H1 (cell line): Measurements from ENCODE around the gene TECR. TPM values are rescaled to one million over a fixed set of nuclear protein-coding genes. Genes with fewer than 3 reads are reported as not detected.

Source experiments
- CTCF ChIA-PET: fragments of 300-600 bp; sonication (Branson Sonifier 250); formaldehyde crosslinking; loops from one replicate; lab custom pipeline; 2021; ENCODE audit not compliant: partially characterized antibody; lab: Charles Lee
- POLR2A ChIA-PET: fragments of 300-600 bp; sonication (Branson Sonifier 250); formaldehyde crosslinking; loops from one replicate; lab custom pipeline; 2021; ENCODE audit warnings: inconsistent platforms; ENCODE audit not compliant: partially characterized antibody; lab: Charles Lee
- DNase-seq, 2 experiments: peaks; one replicate each; pipeline versions ENCODE4 v3.0.0 to v3.0.0-alpha.2; 2010 to 2022; ENCODE audit warnings: low spot score in 2 of 2, low read depth in 1 of 2, mixed read lengths in 1 of 2
- FAIRE-seq: peaks from 2 replicates; lab custom pipeline; 2011; peaks lifted over from hg19 to GRCh38; lab: Jason Lieb, UNC
- H2AFZ ChIP-seq: 2 replicates; pipeline ENCODE4 v1.8.1; 2012; ENCODE audit warnings: low read length, inconsistent platforms
- H2AK5ac ChIP-seq: 2 replicates; pipeline ENCODE4 v1.6.1; 2013; ENCODE audit warnings: low read depth, low read length
- H2BK120ac ChIP-seq: replicated peaks from 2 replicates; pipeline ENCODE3; 2013; ENCODE audit warnings: low read depth, low read length, inconsistent platforms
- H2BK12ac ChIP-seq: 2 replicates; pipeline ENCODE4 v1.6.1; 2013; ENCODE audit warnings: low read depth, low read length
- H2BK15ac ChIP-seq: 2 replicates; pipeline ENCODE4 v1.6.1; 2013; ENCODE audit warnings: low read length
- H2BK20ac ChIP-seq: 2 replicates; pipeline ENCODE4 v1.6.1; 2013; ENCODE audit warnings: low read length
- H2BK5ac ChIP-seq: 2 replicates; pipeline ENCODE4 v1.6.1; 2013; ENCODE audit warnings: low read depth, low read length
- H3K14ac ChIP-seq: 2 replicates; pipeline ENCODE4 v1.6.1; 2013; ENCODE audit warnings: inconsistent platforms; ENCODE audit not compliant: insufficient read length
- H3K18ac ChIP-seq: 2 replicates; pipeline ENCODE4 v1.6.1; 2013; ENCODE audit warnings: low read length; ENCODE audit errors: extremely low read depth
- H3K23ac ChIP-seq: 2 replicates; pipeline ENCODE4 v1.6.1; 2013; ENCODE audit warnings: inconsistent platforms; ENCODE audit not compliant: insufficient read length
- H3K23me2 ChIP-seq: 2 replicates; pipeline ENCODE4 v1.6.1; 2013; ENCODE audit warnings: low read depth, low read length
- H3K27ac ChIP-seq: 2 replicates; pipeline ENCODE4 v1.6.1; 2011; ENCODE audit warnings: low read depth, low read length, inconsistent platforms
- H3K27me3 ChIP-seq, 4 experiments: replicated peaks in 1 of 4; 1 replicate in 1 of 4; 2 replicates in 3 of 4; pipeline versions ENCODE4 v1.6.1 to v1.8.1; 2011 to 2013; ENCODE audit warnings: low read length in 3 of 4, mild to moderate bottlenecking in 3 of 4, inconsistent platforms in 2 of 4, mixed read lengths in 2 of 4, moderate library complexity in 1 of 4; ENCODE audit not compliant: control insufficient read depth in 3 of 4, insufficient read depth in 3 of 4; ENCODE audit errors: extremely low read depth in 1 of 4
- H3K36me3 ChIP-seq, 4 experiments: 2 replicates each; pipeline versions ENCODE4 v1.6.1 to v1.8.1; 2011 to 2013; ENCODE audit warnings: mild to moderate bottlenecking in 4 of 4, low read length in 3 of 4, moderate library complexity in 2 of 4, control low read depth in 1 of 4, inconsistent platforms in 1 of 4; ENCODE audit not compliant: insufficient read depth in 4 of 4, control insufficient read depth in 2 of 4
- H3K4ac ChIP-seq: replicated peaks from 2 replicates; pipeline ENCODE3; 2013; ENCODE audit warnings: low read length, low read depth, mixed read lengths, inconsistent platforms; ENCODE audit not compliant: insufficient read length
- H3K4me1 ChIP-seq, 4 experiments: replicated peaks in 1 of 4; 1 replicate in 1 of 4; 2 replicates in 3 of 4; pipeline versions ENCODE4 v1.6.1 to v1.8.1; 2011 to 2013; ENCODE audit warnings: low read length in 3 of 4, inconsistent platforms in 2 of 4, mixed read lengths in 1 of 4; ENCODE audit not compliant: insufficient read depth in 4 of 4, control insufficient read depth in 3 of 4
- H3K4me2 ChIP-seq, 2 experiments: 2 replicates each; pipeline versions ENCODE4 v1.6.1 to v1.8.1; 2011 to 2013; ENCODE audit warnings: low read depth in 2 of 2, low read length in 2 of 2, control low read depth in 1 of 2, inconsistent platforms in 1 of 2, mild to moderate bottlenecking in 1 of 2; ENCODE audit not compliant: insufficient read depth in 1 of 2
- H3K4me3 ChIP-seq, 4 experiments: fragments of 200-600, 300-600 bp in 1 of 4; sonication (generic), shearing (Covaris generic), sonication (Bioruptor Twin) in 1 of 4; 2 replicates each; pipeline versions ENCODE4 v1.5.1 to v1.8.1; 2011 to 2016; ENCODE audit warnings: low read length in 4 of 4, low read depth in 3 of 4, control low read depth in 2 of 4, inconsistent platforms in 2 of 4, mild to moderate bottlenecking in 2 of 4, mixed read lengths in 1 of 4, moderate library complexity in 1 of 4; ENCODE audit not compliant: insufficient read depth in 2 of 4; ENCODE audit errors: extremely low read depth in 1 of 4
- H3K56ac ChIP-seq: replicated peaks from 2 replicates; pipeline ENCODE3; 2013; ENCODE audit warnings: low read depth, mild to moderate bottlenecking, mixed read lengths, low read length, inconsistent platforms; ENCODE audit not compliant: insufficient read length
- H3K79me1 ChIP-seq: 2 replicates; pipeline ENCODE4 v1.6.1; 2013; ENCODE audit warnings: low read depth, low read length, control low read depth
- H3K79me2 ChIP-seq, 2 experiments: 2 replicates each; pipeline versions ENCODE4 v1.6.1 to v1.8.1; 2012 to 2013; ENCODE audit warnings: low read length in 2 of 2, mild to moderate bottlenecking in 2 of 2, inconsistent platforms in 1 of 2; ENCODE audit not compliant: insufficient read depth in 2 of 2, control insufficient read depth in 1 of 2
- H3K9ac ChIP-seq, 4 experiments: replicated peaks in 1 of 4; 1 replicate in 1 of 4; 2 replicates in 3 of 4; pipeline versions ENCODE4 v1.6.1 to v1.8.1; 2011 to 2013; ENCODE audit warnings: low read depth in 3 of 4, low read length in 3 of 4, control low read depth in 2 of 4, mild to moderate bottlenecking in 2 of 4, moderate library complexity in 2 of 4, inconsistent platforms in 1 of 4; ENCODE audit errors: extremely low read depth in 1 of 4
- H3K9me3 ChIP-seq, 2 experiments: 2 replicates each; pipeline versions ENCODE4 v1.6.1 to v1.8.1; 2012 to 2013; ENCODE audit warnings: mild to moderate bottlenecking in 2 of 2, moderate library complexity in 2 of 2, control low read depth in 1 of 2, inconsistent platforms in 1 of 2, low read depth in 1 of 2, low read length in 1 of 2, mixed read lengths in 1 of 2; ENCODE audit not compliant: insufficient read depth in 2 of 2
- H4K20me1 ChIP-seq, 2 experiments: replicated peaks in 1 of 2; 2 replicates each; pipeline versions ENCODE3 to v1.8.1; 2011 to 2013; ENCODE audit warnings: inconsistent platforms in 2 of 2, low read length in 2 of 2, mild to moderate bottlenecking in 1 of 2; ENCODE audit not compliant: insufficient read depth in 2 of 2, control insufficient read depth in 1 of 2
- H4K5ac ChIP-seq: 2 replicates; pipeline ENCODE4 v1.6.1; 2013; ENCODE audit warnings: low read length, low read depth, mixed read lengths, inconsistent platforms; ENCODE audit not compliant: insufficient read length
- H4K8ac ChIP-seq: 2 replicates; pipeline ENCODE4 v1.8.0; 2013; ENCODE audit warnings: mild to moderate bottlenecking, moderate library complexity, low read length, inconsistent platforms; ENCODE audit not compliant: insufficient read depth; ENCODE audit errors: extremely low read depth
- H4K91ac ChIP-seq: replicated peaks from 2 replicates; pipeline ENCODE3; 2013; ENCODE audit warnings: low read length, mixed read lengths, inconsistent platforms; ENCODE audit not compliant: insufficient read length
- CHD2 ChIP-seq: IDR thresholded peaks from 2 replicates; pipeline ENCODE4 v1.6.1; 2012; ENCODE audit warnings: low read length, improper control_type of control experiment
- KDM1A ChIP-seq: fragments of 200-600, 300-600 bp; sonication (generic); IDR thresholded peaks from 2 replicates; pipeline ENCODE4 v1.7.1; 2016; ENCODE audit warnings: mild to moderate bottlenecking, low read length, borderline replicate concordance
- SIN3A ChIP-seq, 2 experiments: IDR thresholded peaks in 1 of 2; conservative IDR thresholded peaks in 1 of 2; 2 replicates each; pipeline ENCODE4 v1.6.1; 2011 to 2012; ENCODE audit warnings: low read length in 2 of 2, improper control_type of control experiment in 1 of 2, low read depth in 1 of 2, mild to moderate bottlenecking in 1 of 2
- WGBS, 2 experiments: shearing (Covaris generic) in 1 of 2; methylation state at CpG; one replicate each; pipeline versions ENCODE4 v1.1.6 to v1.1.7; 2013 to 2015; ENCODE audit warnings: low lambda C conversion rate in 2 of 2, mixed read lengths in 2 of 2, inconsistent platforms in 1 of 2, low coverage in 1 of 2, missing lambda C conversion rate in 1 of 2; ENCODE audit not compliant: insufficient replicate concordance in 2 of 2, insufficient coverage in 1 of 2, insufficient read length in 1 of 2; ENCODE audit errors: extremely low coverage in 1 of 2, missing lambda C conversion rate in 1 of 2; 5-methylcytosine and 5-hydroxymethylcytosine counted together
- polyA plus RNA-seq, 7 experiments: library from polyadenylated mRNA; depleted of rRNA in 3 of 7; stranded (reverse) in 5 of 7; unstranded in 2 of 7; fragments of >200 nt in 5 of 7; fragments of 200-250 nt in 2 of 7; gene quantifications; 1 replicate in 5 of 7; 2 replicates in 1 of 7; 4 replicates in 1 of 7; pipeline versions ENCODE4 v1.2.1 to v1.2.3, GENCODE V29; 2011 to 2013; ENCODE audit warnings: missing spikeins in 2 of 7, mixed read lengths in 2 of 7
- total RNA-seq: library from RNA; stranded (reverse); fragmentation: NEBNext Ultra II Directional; extraction: Animal tissue kit (Norgen Biotek cat#: 25700); gene quantifications from 2 replicates; pipeline ENCODE4 v1.2.1, GENCODE V29; 2021
- TF ChIP-seq, protein P1 (sequence below): IDR thresholded peaks from 2 replicates; pipeline ENCODE4 v1.6.1; 2011; ENCODE audit warnings: low read length, improper control_type of control experiment
- TF ChIP-seq, protein P2 (sequence below): IDR thresholded peaks from 2 replicates; pipeline ENCODE4 v1.6.1; 2011; ENCODE audit warnings: low read depth, mild to moderate bottlenecking, low read length; ENCODE audit not compliant: insufficient read depth

The TECR gene
- total and polyA plus RNA-seq, 2 of the 8 experiments (the other 6 are each of a cell fraction or from before 2014, with no cell fraction given) = 172 to 405 TPM

DNA sequence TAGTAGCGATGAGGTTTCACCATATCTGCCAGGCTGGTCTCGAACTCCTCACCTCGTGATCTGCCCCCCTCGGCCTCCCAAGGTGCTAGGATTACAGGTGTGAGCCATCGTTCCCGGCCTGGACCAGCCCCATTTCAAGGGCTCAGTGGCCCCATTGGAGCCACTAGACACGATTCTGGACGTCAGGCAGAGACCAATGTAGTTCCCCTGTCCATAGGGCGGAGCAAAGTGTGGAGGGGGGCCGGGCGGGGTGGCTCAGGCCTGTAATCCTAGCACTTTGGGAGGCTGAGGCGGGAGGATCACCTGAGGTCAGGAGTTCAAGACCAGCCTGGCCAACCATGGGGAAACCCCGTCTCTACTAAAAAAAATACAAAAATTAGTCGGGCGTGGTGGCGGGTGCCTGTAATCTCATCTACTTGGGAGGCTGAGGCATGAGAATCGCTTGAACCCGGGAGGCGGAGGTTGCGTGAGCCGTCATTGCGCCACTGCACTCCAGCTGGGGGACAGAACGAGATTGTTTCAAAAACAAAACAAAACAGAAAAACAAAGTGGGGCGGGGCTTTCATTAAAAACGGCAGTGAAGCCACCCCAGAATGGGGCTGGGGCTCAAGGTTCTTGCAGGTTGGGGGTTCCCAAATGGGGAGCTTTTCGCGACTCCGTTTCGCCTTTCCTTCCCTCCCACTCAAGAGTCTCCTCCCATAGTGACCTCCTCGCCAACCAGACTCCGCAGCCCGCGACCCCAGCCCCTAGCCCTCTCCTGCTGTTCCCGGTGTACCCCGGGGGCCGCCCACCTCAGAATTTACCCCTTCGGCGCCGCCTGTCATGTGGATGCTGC, 758 bp upstream of the TECR start:
- no peak for FAIRE-seq
- DNase-seq = no peak
- Histone ChIP-seq H3K18ac (peak overlapping the region; percentile 19; the same call in 1 of the 2 replicates), H2BK15ac (no peak overlapping the region), H3K4me3 (peak overlapping the region; percentile 34 to 86 (median 43); a peak in 7 of 8 replicates), H3K79me2 (peaks cover 6 to 36% of the 10 kb centered on the region in 2 experiments), H2BK5ac (no peak overlapping the region), H3K4me1 (peaks cover 0 to 2% (median 1%) of the 10 kb centered on the region in 4 experiments; a peak in 3 of 7 replicates), H3K4me2 (peak overlapping the region; percentile 60 to 73), H3K56ac (no peak overlapping the region), H3K27ac (no peak overlapping the region), H3K4ac (no peak overlapping the region), H3K27me3 (no peaks in the 10 kb centered on the region), H2AFZ (peak overlapping the region; percentile 28; the same call in 1 of the 2 replicates), H3K36me3 (no peaks in the 10 kb centered on the region), H2BK12ac (no peak overlapping the region), H2AK5ac (no peak overlapping the region), H3K23ac (no peak overlapping the region), H3K79me1 (peaks cover 10% of the 10 kb centered on the region), H4K91ac (no peak overlapping the region), H4K20me1 (peaks cover 0 to 4% of the 10 kb centered on the region in 2 experiments), H2BK120ac (no peak overlapping the region), H4K5ac (no peak overlapping the region), H2BK20ac (no peak overlapping the region), H3K23me2 (peaks cover 4% of the 10 kb centered on the region), H3K14ac (no peak overlapping the region), H3K9ac (no peak overlapping the region), H3K9me3 (no peaks in the 10 kb centered on the region), H4K8ac (no peak overlapping the region)
- TF ChIP-seq, protein P1, sequence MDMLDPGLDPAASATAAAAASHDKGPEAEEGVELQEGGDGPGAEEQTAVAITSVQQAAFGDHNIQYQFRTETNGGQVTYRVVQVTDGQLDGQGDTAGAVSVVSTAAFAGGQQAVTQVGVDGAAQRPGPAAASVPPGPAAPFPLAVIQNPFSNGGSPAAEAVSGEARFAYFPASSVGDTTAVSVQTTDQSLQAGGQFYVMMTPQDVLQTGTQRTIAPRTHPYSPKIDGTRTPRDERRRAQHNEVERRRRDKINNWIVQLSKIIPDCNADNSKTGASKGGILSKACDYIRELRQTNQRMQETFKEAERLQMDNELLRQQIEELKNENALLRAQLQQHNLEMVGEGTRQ = 0 out of 2 replicates have a peak, but pooled peaks have one; percentile 12
- TF ChIP-seq KDM1A (peak; percentile 16; the same call in 1 of the 2 replicates), SIN3A (conservative IDR thresholded peaks at IDR 0.05 in 1 of 2, IDR thresholded peaks at IDR 0.05 in 1 of 2; ENCODE audit: low read depth in 1 of 2, low read length in 2 of 2) (0 out of 4 replicates have a peak, but pooled peaks of 1 of the 2 experiments have one; percentile 70), CHD2 (no peak)
- TF ChIP-seq, protein P2, sequence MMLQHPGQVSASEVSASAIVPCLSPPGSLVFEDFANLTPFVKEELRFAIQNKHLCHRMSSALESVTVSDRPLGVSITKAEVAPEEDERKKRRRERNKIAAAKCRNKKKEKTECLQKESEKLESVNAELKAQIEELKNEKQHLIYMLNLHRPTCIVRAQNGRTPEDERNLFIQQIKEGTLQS = no peak
- ChIA-PET CTCF (no interaction called here), POLR2A (interaction anchor here (0.6 to 2.3 kb wide), 3 partner anchors 10 to 577 kb away, joined by 3 to 16 read pairs (median 4); partner anchors contain the start of gene DNAJB1)
- WGBS, 2 experiments = 49% methylated on average over 37 of the region's 39 CpGs; no CpG with 5 or more reads in 1 of the 2 experiments
